GM18508 (cell line): ENCODE results near the gene NDUFS7.

ENCODE experiments used
- ATAC-seq: cut with Tn5 transposase; IDR thresholded peaks from one replicate; pipeline ENCODE4 v1.9.1; 2021; ENCODE audit warnings: moderate number of reproducible peaks; ENCODE audit not compliant: insufficient read depth, unreplicated experiment

NDUFS7 gene

GRCh38 chr19:1384478-1385110 is 887 bp downstream of the NDUFS7 start:
- no peak for ATAC-seq

GRCh38 chr19:1385816-1386215 is 2.1 kb downstream of the NDUFS7 start:
- no peak for ATAC-seq

- no peak for ATAC-seq
Observed at GRCh38 chr19:1386945-1387683, 3.4 kb downstream of the NDUFS7 start.

- no peak for ATAC-seq
Observed at GRCh38 chr19:1387684-1388636, 4.3 kb downstream of the NDUFS7 start.

- ATAC-seq, result no peak
Observed at GRCh38 chr19:1388637-1389026, 4.9 kb downstream of the NDUFS7 start.

- no peak for ATAC-seq
Observed at GRCh38 chr19:1389033-1389940, 5.6 kb downstream of the NDUFS7 start.

- ATAC-seq, result no peak
Observed at GRCh38 chr19:1390890-1391423, 7.2 kb downstream of the NDUFS7 start.

GRCh38 chr19:1392407-1392806 is 8.7 kb downstream of the NDUFS7 start:
- ATAC-seq, result no peak

GRCh38 chr19:1392939-1393530 is 9.3 kb downstream of the NDUFS7 start:
- no peak for ATAC-seq

GRCh38 chr19:1393841-1394240 is 10.1 kb downstream of the NDUFS7 start:
- no peak for ATAC-seq

- no peak for ATAC-seq
Observed at GRCh38 chr19:1394252-1395193, 10.8 kb downstream of the NDUFS7 start.

- ATAC-seq, result no peak
Observed at GRCh38 chr19:1395194-1396018, 11.7 kb downstream of the NDUFS7 start.

- ATAC-seq, result no peak
Observed at GRCh38 chr19:1396019-1396767, 12.5 kb downstream of the NDUFS7 start.

GRCh38 chr19:1396768-1397679 is 13.3 kb downstream of the NDUFS7 start:
- ATAC-seq, result no peak

- ATAC-seq, result no peak
Observed at GRCh38 chr19:1397838-1398237, 14.1 kb downstream of the NDUFS7 start.

- ATAC-seq, result no peak
Observed at GRCh38 chr19:1399079-1399478, 15.4 kb downstream of the NDUFS7 start.
